Gastroesophageal sphincter (tissue), 4 donors: ENCODE results near the gene LOXL4. TPM values are rescaled to one million over a fixed set of nuclear protein-coding genes. Genes with fewer than 3 reads are reported as not detected.

ENCODE experiments used
- ATAC-seq: fragments of 150-250 bp; one replicate; pipeline ENCODE4 v1.9.1; 2016; ENCODE audit warnings: mild to moderate bottlenecking, moderate library complexity
- H3K27ac ChIP-seq, 4 donors: fragments of 200-600 bp; sonication (generic) in 3 of 4; 1 replicate in 3 of 4; 2 replicates in 1 of 4; pipeline ENCODE4 v1.5.1; 2016 to 2019
- H3K27me3 ChIP-seq: fragments of 200-600 bp; sonication (generic); one replicate; pipeline ENCODE4 v1.5.1; 2019
- H3K36me3 ChIP-seq, 2 donors: fragments of 200-600 bp; sonication (generic); one replicate each; pipeline ENCODE4 v1.5.1; 2019; ENCODE audit warnings: control low read depth in 1 of 2
- H3K4me1 ChIP-seq, 3 donors: fragments of 200-600 bp; sonication (generic); 1 replicate in 2 of 3; 2 replicates in 1 of 3; pipeline ENCODE4 v1.5.1; 2016 to 2019; ENCODE audit warnings: control low read depth in 2 of 3
- H3K4me3 ChIP-seq, 2 donors: fragments of 200-600 bp; sonication (generic); one replicate each; pipeline ENCODE4 v1.5.1; 2019; ENCODE audit warnings: mild to moderate bottlenecking in 1 of 2, moderate library complexity in 1 of 2
- H3K9me3 ChIP-seq, 3 donors: fragments of 200-600 bp; sonication (generic); one replicate each; pipeline ENCODE4 v1.5.1; 2017 to 2019; ENCODE audit warnings: control low read depth in 2 of 3
- CTCF ChIP-seq, 4 experiments: fragments of 200-600 bp in 2 of 4; fragments of 450-650 bp in 2 of 4; sonication (generic) in 1 of 4; IDR thresholded peaks; one replicate each; pipeline ENCODE4 v1.5.1; 2017 to 2019; ENCODE audit warnings: antibody characterized with exemption in 4 of 4, mild to moderate bottlenecking in 2 of 4, moderate library complexity in 2 of 4
- EP300 ChIP-seq: sonication (generic); formaldehyde crosslinking; IDR thresholded peaks from one replicate; pipeline ENCODE4 v1.6.1; 2017; ENCODE audit warnings: antibody characterized with exemption, mild to moderate bottlenecking
- POLR2A ChIP-seq, 2 donors: fragments of 450-650 bp; IDR thresholded peaks; one replicate each; pipeline ENCODE4 v1.6.1; 2017; ENCODE audit warnings: antibody characterized with exemption in 2 of 2, mild to moderate bottlenecking in 2 of 2, moderate library complexity in 1 of 2
- POLR2AphosphoS5 ChIP-seq: sonication (generic); formaldehyde crosslinking; IDR thresholded peaks from one replicate; pipeline ENCODE4 v1.6.1; 2017; ENCODE audit warnings: antibody characterized with exemption
- WGBS, 2 donors: methylation state at CpG; one replicate each; pipeline ENCODE4 v1.1.5; 2018; ENCODE audit warnings: low coverage in 1 of 2; 5-methylcytosine and 5-hydroxymethylcytosine counted together
- total RNA-seq, 4 donors: library from RNA; depleted of rRNA; stranded (reverse); fragments of >200 nt; gene quantifications; one replicate each; pipeline ENCODE4 v1.1.0, GENCODE V29; 2016

LOXL4 gene
- total RNA-seq, 4 donors from 2014 or later: 10.6 to 20.7 (median 16.3) TPM

GRCh38 chr10:98257198-98257597, 10.8 kb downstream of the LOXL4 start:
- Histone ChIP-seq H3K27ac (no peak overlapping the region), H3K4me1 (peaks cover 0 to 15% (median 6%) of the 10 kb centered on the region in 3 donors), H3K27me3 (no peaks in the 10 kb centered on the region), H3K9me3 (no peaks in the 10 kb centered on the region), H3K4me3 (no peak overlapping the region), H3K36me3 (peaks cover 0 to 35% of the 10 kb centered on the region in 2 donors)
- ATAC-seq: no peak
- 87 to 89% methylated on average over 3 of the region's 12 CpGs for WGBS, 2 donors
- TF ChIP-seq CTCF (IDR thresholded peaks at IDR 0.05): no peak
- no peak for TF ChIP-seq POLR2A (IDR thresholded peaks at IDR 0.05)
- TF ChIP-seq POLR2AphosphoS5: no peak
- no peak for TF ChIP-seq EP300

GRCh38 chr10:98256692-98257091, 11.3 kb downstream of the LOXL4 start:
- 90 to 100% methylated on average over 2 of the region's 11 CpGs for WGBS, 2 donors

GRCh38 chr10:98255146-98255877, 12.7 kb downstream of the LOXL4 start:
- 62 to 66% methylated on average over 3 to 5 of the region's 17 CpGs for WGBS, 2 donors
- Histone ChIP-seq H3K4me3 (no peak overlapping the region), H3K9me3 (no peaks in the 10 kb centered on the region), H3K27me3 (no peaks in the 10 kb centered on the region), H3K27ac (no peak overlapping the region), H3K36me3 (peaks cover 0 to 45% of the 10 kb centered on the region in 2 donors), H3K4me1 (peaks cover 0 to 7% (median 1%) of the 10 kb centered on the region in 3 donors)
- ATAC-seq: no peak
- TF ChIP-seq POLR2A (IDR thresholded peaks at IDR 0.05): no peak
- TF ChIP-seq EP300: no peak
- no peak for TF ChIP-seq POLR2AphosphoS5
- no peak for TF ChIP-seq CTCF (IDR thresholded peaks at IDR 0.05)

More at GRCh38 chr10:98256692-98257091, 11.3 kb downstream of the LOXL4 start:
- Histone ChIP-seq H3K4me3 (no peak overlapping the region), H3K4me1 (peaks cover 0 to 15% (median 6%) of the 10 kb centered on the region in 3 donors), H3K27me3 (no peaks in the 10 kb centered on the region), H3K9me3 (no peaks in the 10 kb centered on the region), H3K36me3 (peaks cover 0 to 35% of the 10 kb centered on the region in 2 donors), H3K27ac (no peak overlapping the region)
- no peak for ATAC-seq
- TF ChIP-seq POLR2AphosphoS5 (no peak), EP300 (no peak), POLR2A (IDR thresholded peaks at IDR 0.05) (no peak), CTCF (IDR thresholded peaks at IDR 0.05) (no peak)

- Histone ChIP-seq H3K4me3 (no peak overlapping the region), H3K27ac (no peak overlapping the region), H3K36me3 (peaks cover 0 to 54% of the 10 kb centered on the region in 2 donors), H3K27me3 (no peaks in the 10 kb centered on the region), H3K9me3 (no peaks in the 10 kb centered on the region), H3K4me1 (no peaks in the 10 kb centered on the region)
- no peak for ATAC-seq
- TF ChIP-seq EP300: no peak
- no peak for TF ChIP-seq CTCF (IDR thresholded peaks at IDR 0.05)
- TF ChIP-seq POLR2AphosphoS5: no peak
- TF ChIP-seq POLR2A (IDR thresholded peaks at IDR 0.05): no peak
- WGBS, 2 donors: 59 to 80% methylated on average over 4 to 8 of the region's 10 CpGs
Measured at GRCh38 chr10:98254234-98254974, 13.6 kb downstream of the LOXL4 start.
